ENCODE measurements around the gene DNAH6. TPM values are rescaled to one million over a fixed set of nuclear protein-coding genes. Genes with fewer than 3 reads are reported as not detected.

Gene DNAH6
- total and polyA plus RNA-seq, 8 donors: 1.3 to 6.2 (median 3.6) TPM

DNA sequence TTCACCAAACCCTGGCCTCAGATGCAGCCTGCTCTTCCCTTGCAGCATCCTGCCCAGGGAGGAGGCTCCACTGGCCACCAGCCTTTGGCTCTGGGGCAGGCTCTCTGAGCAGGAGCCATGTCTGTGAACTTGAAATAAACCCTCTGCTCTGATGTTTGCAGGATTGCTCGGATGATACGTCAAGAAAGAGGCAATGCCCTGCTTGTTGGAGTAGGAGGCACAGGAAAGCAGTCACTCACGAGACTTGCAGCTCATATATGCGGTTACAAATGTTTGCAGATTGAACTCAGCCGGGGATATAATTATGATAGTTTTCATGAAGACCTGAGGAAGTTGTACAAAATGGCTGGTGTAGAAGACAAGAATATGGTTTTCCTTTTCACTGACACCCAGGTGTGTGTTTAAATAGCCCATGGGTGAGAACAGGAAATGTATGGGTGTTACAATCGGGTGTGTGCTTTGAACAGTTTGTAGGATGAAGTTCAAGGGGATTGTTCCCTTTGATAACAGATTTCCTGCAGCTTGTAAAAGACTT is 177.9 kb downstream of the DNAH6 start:
- intact Hi-C loops (cut with DNase I): no loop called here
- TF ChIP-seq, protein P1, sequence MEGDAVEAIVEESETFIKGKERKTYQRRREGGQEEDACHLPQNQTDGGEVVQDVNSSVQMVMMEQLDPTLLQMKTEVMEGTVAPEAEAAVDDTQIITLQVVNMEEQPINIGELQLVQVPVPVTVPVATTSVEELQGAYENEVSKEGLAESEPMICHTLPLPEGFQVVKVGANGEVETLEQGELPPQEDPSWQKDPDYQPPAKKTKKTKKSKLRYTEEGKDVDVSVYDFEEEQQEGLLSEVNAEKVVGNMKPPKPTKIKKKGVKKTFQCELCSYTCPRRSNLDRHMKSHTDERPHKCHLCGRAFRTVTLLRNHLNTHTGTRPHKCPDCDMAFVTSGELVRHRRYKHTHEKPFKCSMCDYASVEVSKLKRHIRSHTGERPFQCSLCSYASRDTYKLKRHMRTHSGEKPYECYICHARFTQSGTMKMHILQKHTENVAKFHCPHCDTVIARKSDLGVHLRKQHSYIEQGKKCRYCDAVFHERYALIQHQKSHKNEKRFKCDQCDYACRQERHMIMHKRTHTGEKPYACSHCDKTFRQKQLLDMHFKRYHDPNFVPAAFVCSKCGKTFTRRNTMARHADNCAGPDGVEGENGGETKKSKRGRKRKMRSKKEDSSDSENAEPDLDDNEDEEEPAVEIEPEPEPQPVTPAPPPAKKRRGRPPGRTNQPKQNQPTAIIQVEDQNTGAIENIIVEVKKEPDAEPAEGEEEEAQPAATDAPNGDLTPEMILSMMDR (IDR thresholded peaks at IDR 0.05): no peak
- no peak for ATAC-seq

DNA sequence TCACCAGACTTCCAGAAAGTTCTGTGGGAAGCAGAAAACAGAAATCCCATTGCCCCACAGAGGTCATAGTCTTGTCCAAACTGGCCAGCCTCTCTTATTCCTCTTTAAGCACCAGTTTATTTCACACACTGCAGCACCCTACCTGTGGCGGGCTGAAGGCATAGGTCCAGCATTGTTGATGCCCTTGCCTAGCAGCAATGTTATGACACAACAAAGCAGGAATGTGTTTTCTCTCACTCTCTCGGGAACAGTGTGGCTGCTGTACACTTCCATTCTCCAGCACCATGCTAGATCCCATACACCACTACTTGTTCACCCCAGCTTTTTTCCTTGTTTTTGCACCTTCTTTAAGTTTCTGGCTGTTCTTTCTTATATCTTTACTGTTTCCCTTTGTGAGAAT is 181.6 kb downstream of the DNAH6 start:
- no peak overlapping the region for H3K27ac ChIP-seq
- no peak for ATAC-seq
- no peaks in the 10 kb centered on the region for H3K36me3 ChIP-seq
- intact Hi-C loops (cut with DNase I): no loop called here
- no peak for DNase-seq
- no peak overlapping the region for H3K4me3 ChIP-seq
- no peaks in the 10 kb centered on the region for H3K9me3 ChIP-seq
- H3K27me3 ChIP-seq: no peaks in the 10 kb centered on the region
- TF ChIP-seq, protein P1 (IDR thresholded peaks at IDR 0.05): no peak
- H3K4me1 ChIP-seq: no peaks in the 10 kb centered on the region

More for the DNA sequence above, 177.9 kb downstream of the DNAH6 start:
- DNase-seq: no peak
- Histone ChIP-seq H3K4me1 (no peaks in the 10 kb centered on the region), H3K9me3 (no peaks in the 10 kb centered on the region), H3K4me3 (no peak overlapping the region), H3K27me3 (no peaks in the 10 kb centered on the region), H3K27ac (no peak overlapping the region), H3K36me3 (no peaks in the 10 kb centered on the region)

GRCh38 chr2:84700006-84700405 is 183.7 kb downstream of the DNAH6 start:
- Histone ChIP-seq H3K9me3 (no peaks in the 10 kb centered on the region), H3K4me3 (no peak overlapping the region), H3K27me3 (no peaks in the 10 kb centered on the region), H3K36me3 (no peaks in the 10 kb centered on the region), H3K27ac (no peak overlapping the region), H3K4me1 (no peaks in the 10 kb centered on the region)
- ATAC-seq: no peak
- intact Hi-C loops (cut with DNase I): no loop called here
- TF ChIP-seq, protein P1 (IDR thresholded peaks at IDR 0.05): no peak
- DNase-seq: no peak

DNA sequence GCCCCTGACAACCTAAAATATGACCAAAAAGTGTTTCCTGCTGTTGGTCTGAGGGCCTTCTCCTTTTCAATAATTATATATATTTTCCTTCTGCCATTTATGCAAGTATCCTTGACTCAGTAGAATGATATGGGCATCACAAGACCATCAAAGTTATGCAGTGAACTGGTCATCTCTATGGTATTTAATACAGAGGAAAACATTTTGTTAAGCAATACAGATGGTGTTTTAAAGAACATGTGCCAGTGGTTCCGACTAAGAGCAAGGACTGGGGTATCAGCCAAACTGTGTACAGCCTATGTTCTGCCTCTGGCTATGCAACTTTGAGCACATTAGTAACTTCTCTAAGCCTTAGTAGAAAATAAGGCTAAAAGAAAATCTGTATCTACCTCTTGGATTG is 185.6 kb downstream of the DNAH6 start:
- DNase-seq: no peak
- Histone ChIP-seq H3K4me3 (no peak overlapping the region), H3K9me3 (no peaks in the 10 kb centered on the region), H3K4me1 (no peaks in the 10 kb centered on the region), H3K36me3 (no peaks in the 10 kb centered on the region), H3K27ac (no peak overlapping the region), H3K27me3 (no peaks in the 10 kb centered on the region)
- TF ChIP-seq, protein P1 (IDR thresholded peaks at IDR 0.05): no peak
- peak; percentile 26 for ATAC-seq
- intact Hi-C loops (cut with DNase I): no loop called here

DNA sequence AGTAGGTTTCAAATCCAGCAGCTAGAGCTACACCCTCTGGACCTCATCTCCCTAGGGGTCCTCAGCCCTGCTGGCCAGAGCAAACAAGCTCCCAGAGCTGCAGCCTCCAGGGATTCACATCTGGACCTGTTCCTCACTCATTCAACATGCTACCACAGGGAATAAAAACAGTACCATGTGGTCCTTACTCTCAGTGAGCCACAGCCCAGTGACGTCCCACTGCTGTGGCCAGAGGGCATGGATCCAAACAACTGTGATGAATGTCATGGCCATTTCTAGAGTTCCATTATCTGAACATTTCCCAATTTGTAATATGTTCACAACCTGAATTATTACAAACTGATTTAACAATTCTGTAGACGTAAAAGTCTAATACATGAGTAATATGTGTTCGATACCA is 186.6 kb downstream of the DNAH6 start:
- DNase-seq: no peak
- H3K9me3 ChIP-seq: no peaks in the 10 kb centered on the region
- TF ChIP-seq, protein P1 (IDR thresholded peaks at IDR 0.05): no peak
- no peak overlapping the region for H3K4me3 ChIP-seq
- H3K36me3 ChIP-seq: no peaks in the 10 kb centered on the region
- no peaks in the 10 kb centered on the region for H3K4me1 ChIP-seq
- intact Hi-C loops (cut with DNase I): no loop called here
- H3K27ac ChIP-seq: no peak overlapping the region
- H3K27me3 ChIP-seq: no peaks in the 10 kb centered on the region
- no peak for ATAC-seq

Measured in left lung (tissue), 10 donors.